ENCODE measurements around the gene USP32. TPM values are rescaled to one million over a fixed set of nuclear protein-coding genes. Genes with fewer than 3 reads are reported as not detected.
A peak's percentile ranks its signal among the peaks of the same experiment; 100 is the strongest.

The USP32 gene
- total and polyA plus RNA-seq, 2 of the 8 experiments (the other 6 are each of a cell fraction or from before 2014, with no cell fraction given): 29.6 to 112 TPM

DNA sequence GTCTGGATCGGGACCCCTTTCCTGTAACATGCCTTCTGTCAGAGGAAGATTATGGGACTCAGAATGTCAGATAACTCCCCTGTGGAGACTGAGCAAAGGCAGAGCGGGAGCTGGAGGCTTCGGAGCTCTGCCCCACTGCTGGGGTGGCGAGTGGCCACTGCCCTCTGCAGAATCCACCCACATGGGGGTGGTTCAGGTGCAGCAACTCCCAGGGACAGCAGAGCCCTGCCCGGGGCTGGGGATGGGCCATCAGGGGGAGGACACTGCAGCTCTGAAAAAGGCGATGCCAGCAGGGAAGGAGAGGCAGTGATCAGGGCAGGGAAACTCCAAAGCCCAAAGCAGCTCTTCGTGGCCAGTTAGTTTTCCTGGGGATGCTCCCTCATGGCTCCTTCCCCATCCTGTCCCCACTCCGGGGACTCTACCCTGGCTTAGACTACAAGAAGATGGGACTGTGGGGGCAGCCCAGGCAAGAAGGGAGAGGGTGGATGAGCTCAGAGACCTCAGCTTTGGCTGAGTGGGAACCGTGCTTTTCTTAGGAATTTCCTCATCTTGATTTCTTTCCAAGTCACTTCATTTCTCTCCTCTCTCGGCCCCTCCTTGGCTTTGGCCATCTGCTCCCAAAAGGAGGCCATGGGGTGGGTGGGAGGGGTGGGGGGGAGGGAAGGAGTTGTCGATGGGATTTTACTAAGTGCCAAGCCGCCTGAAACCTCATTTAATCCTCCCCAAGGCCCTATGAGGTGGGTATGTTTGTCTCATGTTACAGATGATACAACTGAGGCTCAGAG lies 238.1 kb downstream of the USP32 start:
- no peak overlapping the region for H3K27ac ChIP-seq (ENCODE audit: low read depth, low read length)
- no peaks in the 10 kb centered on the region for H3K9me3 ChIP-seq (ENCODE audit: insufficient read depth in 2 of 2, low read depth in 1 of 2, low read length in 1 of 2)
- no peak overlapping the region for H4K91ac ChIP-seq (replicated peaks; ENCODE audit: insufficient read length, low read length)
- DNase-seq (ENCODE audit: low read depth in 1 of 2, low spot score in 2 of 2): no peak
- H2BK15ac ChIP-seq (ENCODE audit: low read length): no peak overlapping the region
- no peak overlapping the region for H4K5ac ChIP-seq (ENCODE audit: insufficient read length, low read depth, low read length)
- no peak overlapping the region for H3K56ac ChIP-seq (replicated peaks; ENCODE audit: insufficient read length, low read depth, low read length)
- no peaks in the 10 kb centered on the region for H3K36me3 ChIP-seq (ENCODE audit: control insufficient read depth in 2 of 4, insufficient read depth in 4 of 4, low read length in 3 of 4)
- no peak overlapping the region for H3K14ac ChIP-seq (ENCODE audit: insufficient read length)
- no peak overlapping the region for H4K8ac ChIP-seq (ENCODE audit: extremely low read depth, insufficient read depth, low read length)
- FAIRE-seq: no peak
- H3K4ac ChIP-seq (replicated peaks; ENCODE audit: insufficient read length, low read depth, low read length): no peak overlapping the region
- H2BK20ac ChIP-seq (ENCODE audit: low read length): peak overlapping the region; percentile 21; the same call in 1 of the 2 replicates
- WGBS, 2 experiments (ENCODE audit: extremely low coverage in 1 of 2, insufficient coverage in 1 of 2, insufficient read length in 1 of 2, insufficient replicate concordance in 2 of 2, low coverage in 1 of 2, low lambda C conversion rate in 2 of 2, missing lambda C conversion rate in 1 of 2): 88% methylated on average over 12 of the region's 12 CpGs; no CpG with 5 or more reads in 1 of the 2 experiments
- no peak overlapping the region for H3K23ac ChIP-seq (ENCODE audit: insufficient read length)
- no peak overlapping the region for H3K9ac ChIP-seq (replicated peaks in 1 of 4; ENCODE audit: extremely low read depth in 1 of 4, low read depth in 3 of 4, low read length in 3 of 4)
- H2BK12ac ChIP-seq (ENCODE audit: low read depth, low read length): no peak overlapping the region
- H3K18ac ChIP-seq (ENCODE audit: extremely low read depth, low read length): peak overlapping the region; percentile 32; the same call in 1 of the 2 replicates
- ChIA-PET CTCF (ENCODE audit: partially characterized antibody) (interaction anchor here (0.7 to 6.8 kb wide), 6 partner anchors 8 to 437 kb away, joined by 3 to 94 read pairs (median 3); no protein-coding TSS in a partner anchor), POLR2A (ENCODE audit: partially characterized antibody) (interaction anchor here (0.9 kb wide), 1 partner anchor 8 kb away, joined by 3 read pairs; no protein-coding TSS in a partner anchor)
- no peak overlapping the region for H2AK5ac ChIP-seq (ENCODE audit: low read depth, low read length)
- H2BK5ac ChIP-seq (ENCODE audit: low read depth, low read length): no peak overlapping the region
- no peaks in the 10 kb centered on the region for H3K79me1 ChIP-seq (ENCODE audit: low read depth, low read length)
- peaks cover 15% of the 10 kb centered on the region; the same call in 1 of the 2 replicates for H3K23me2 ChIP-seq (ENCODE audit: low read depth, low read length)
- H3K4me3 ChIP-seq (ENCODE audit: extremely low read depth in 1 of 4, insufficient read depth in 2 of 4, low read depth in 3 of 4, low read length in 4 of 4): no peak overlapping the region
- peaks cover 0 to 3% of the 10 kb centered on the region in 2 experiments for H4K20me1 ChIP-seq (replicated peaks in 1 of 2; ENCODE audit: control insufficient read depth in 1 of 2, insufficient read depth in 2 of 2, low read length in 2 of 2)
- no peak for TF ChIP-seq CHD1 (IDR thresholded peaks at IDR 0.05; ENCODE audit: low read depth, low read length)
- peaks cover 2 to 26% (median 13%) of the 10 kb centered on the region in 4 experiments for H3K4me1 ChIP-seq (replicated peaks in 1 of 4; ENCODE audit: control insufficient read depth in 3 of 4, insufficient read depth in 4 of 4, low read length in 3 of 4)
- peaks cover 3 to 32% (median 26%) of the 10 kb centered on the region in 4 experiments for H3K27me3 ChIP-seq (replicated peaks in 1 of 4; ENCODE audit: control insufficient read depth in 3 of 4, extremely low read depth in 1 of 4, insufficient read depth in 3 of 4, low read length in 3 of 4)
- no peak overlapping the region for H3K4me2 ChIP-seq (ENCODE audit: insufficient read depth in 1 of 2, low read depth in 2 of 2, low read length in 2 of 2)
- H2AFZ ChIP-seq (ENCODE audit: low read length): no peak overlapping the region
- H2BK120ac ChIP-seq (replicated peaks; ENCODE audit: low read depth, low read length): no peak overlapping the region
- no peaks in the 10 kb centered on the region for H3K79me2 ChIP-seq (ENCODE audit: control insufficient read depth in 1 of 2, insufficient read depth in 2 of 2, low read length in 2 of 2)
